Hepatocyte (in vitro differentiated cells): ENCODE data around the gene VPS54.

Experiments
- EZH2phosphoT487 ChIP-seq: fragments of 200-600 bp; sonication (generic); IDR thresholded peaks from one replicate; pipeline ENCODE4 v1.6.1; 2018; ENCODE audit warnings: antibody characterized with exemption, mild to moderate bottlenecking, low read depth, moderate library complexity; ENCODE audit not compliant: unreplicated experiment, severe bottlenecking
- TF ChIP-seq, protein P1 (sequence below): fragments of 200-600 bp; sonication (generic); IDR thresholded peaks from 2 replicates; pipeline ENCODE4 v1.5.1; 2016; ENCODE audit warnings: antibody characterized with exemption, mild to moderate bottlenecking; ENCODE audit not compliant: poor library complexity

DNA sequence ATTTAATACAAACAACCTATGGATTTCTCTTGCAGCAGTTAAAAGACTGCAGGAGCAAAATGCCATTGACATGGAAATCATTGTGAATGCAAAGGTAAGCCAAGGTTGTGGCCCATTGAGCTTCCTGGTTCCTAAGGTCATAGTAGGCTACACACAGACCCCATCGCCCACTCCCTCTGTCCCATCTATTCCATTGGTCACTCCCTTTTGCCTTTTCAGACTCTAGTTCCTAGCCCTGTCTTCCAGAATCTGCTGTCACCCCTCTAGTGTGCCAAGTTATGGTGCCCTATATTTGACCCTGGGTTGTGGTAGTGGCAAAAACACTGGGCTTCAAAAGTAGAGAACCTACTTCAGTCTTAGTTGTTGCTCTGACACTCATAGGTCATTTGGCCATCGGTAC lies 132.8 kb downstream of the VPS54 start:
- TF ChIP-seq, protein P1, sequence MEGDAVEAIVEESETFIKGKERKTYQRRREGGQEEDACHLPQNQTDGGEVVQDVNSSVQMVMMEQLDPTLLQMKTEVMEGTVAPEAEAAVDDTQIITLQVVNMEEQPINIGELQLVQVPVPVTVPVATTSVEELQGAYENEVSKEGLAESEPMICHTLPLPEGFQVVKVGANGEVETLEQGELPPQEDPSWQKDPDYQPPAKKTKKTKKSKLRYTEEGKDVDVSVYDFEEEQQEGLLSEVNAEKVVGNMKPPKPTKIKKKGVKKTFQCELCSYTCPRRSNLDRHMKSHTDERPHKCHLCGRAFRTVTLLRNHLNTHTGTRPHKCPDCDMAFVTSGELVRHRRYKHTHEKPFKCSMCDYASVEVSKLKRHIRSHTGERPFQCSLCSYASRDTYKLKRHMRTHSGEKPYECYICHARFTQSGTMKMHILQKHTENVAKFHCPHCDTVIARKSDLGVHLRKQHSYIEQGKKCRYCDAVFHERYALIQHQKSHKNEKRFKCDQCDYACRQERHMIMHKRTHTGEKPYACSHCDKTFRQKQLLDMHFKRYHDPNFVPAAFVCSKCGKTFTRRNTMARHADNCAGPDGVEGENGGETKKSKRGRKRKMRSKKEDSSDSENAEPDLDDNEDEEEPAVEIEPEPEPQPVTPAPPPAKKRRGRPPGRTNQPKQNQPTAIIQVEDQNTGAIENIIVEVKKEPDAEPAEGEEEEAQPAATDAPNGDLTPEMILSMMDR: no peak
- TF ChIP-seq EZH2phosphoT487: no peak
